GM23338 (cell line): ENCODE data around the gene ALPG. TPM values are rescaled to one million over a fixed set of nuclear protein-coding genes. Genes with fewer than 3 reads are reported as not detected.
"Not testable (repeated sequence)": the region's sequence is repeated elsewhere in the genome, so short reads cannot be mapped to it uniquely, and the experiment has no call there.

Source experiments
- ATAC-seq: fragments of 200-7000 bp; cut with Tn5 transposase; 3 replicates; pipeline ENCODE4 v1.9.1; 2020
- DNase-seq: peaks from one replicate; pipeline ENCODE4 v3.0.0-alpha.2; 2015; ENCODE audit warnings: low spot score
- H2AFZ ChIP-seq: fragments of 200-600 bp; sonication (generic); 2 replicates; pipeline ENCODE4 v1.8.0; 2016; ENCODE audit warnings: antibody characterized with exemption, mild to moderate bottlenecking, moderate library complexity
- H3F3A ChIP-seq: fragments of 200-600 bp; sonication (generic); replicated peaks from 2 replicates; pipeline ENCODE4 v1.8.0; 2017; ENCODE audit warnings: antibody characterized with exemption, mixed run types, low read depth
- H3K27ac ChIP-seq: fragments of 200-600 bp; sonication (generic); 2 replicates; pipeline ENCODE4 v1.6.1; 2016; ENCODE audit warnings: low read depth
- H3K27me3 ChIP-seq: fragments of 200-600 bp; sonication (generic); 2 replicates; pipeline ENCODE4 v1.8.0; 2016; ENCODE audit warnings: mild to moderate bottlenecking, mixed run types, moderate library complexity; ENCODE audit not compliant: insufficient read depth
- H3K36me3 ChIP-seq: fragments of 200-600 bp; sonication (generic); 2 replicates; pipeline ENCODE4 v1.8.0; 2016; ENCODE audit warnings: mild to moderate bottlenecking; ENCODE audit not compliant: insufficient read depth
- H3K4me1 ChIP-seq: fragments of 200-600 bp; sonication (generic); 2 replicates; pipeline ENCODE4 v1.8.0; 2016; ENCODE audit warnings: mild to moderate bottlenecking, moderate library complexity; ENCODE audit not compliant: insufficient read depth
- H3K4me2 ChIP-seq: fragments of 200-600 bp; sonication (generic); 2 replicates; pipeline ENCODE4 v1.7.1; 2017; ENCODE audit warnings: mixed run types
- H3K4me3 ChIP-seq: fragments of 200-600 bp; sonication (generic); 2 replicates; pipeline ENCODE4 v1.6.1; 2016; ENCODE audit warnings: mixed run types
- H3K79me2 ChIP-seq: fragments of 200-600 bp; sonication (generic); replicated peaks from 2 replicates; pipeline ENCODE4 v1.8.0; 2017; ENCODE audit warnings: mild to moderate bottlenecking; ENCODE audit not compliant: insufficient read depth
- H3K9me2 ChIP-seq: fragments of 200-600 bp; sonication (generic); 2 replicates; pipeline ENCODE4 v1.8.0; 2017; ENCODE audit not compliant: insufficient read depth
- H4K20me1 ChIP-seq: fragments of 200-600 bp; sonication (generic); replicated peaks from 2 replicates; pipeline ENCODE4 v1.8.0; 2017; ENCODE audit warnings: mild to moderate bottlenecking; ENCODE audit not compliant: insufficient read depth
- H3K27ac Mint-ChIP-seq: 2 replicates; pipeline ENCODE4 v1.8.0; 2020; ENCODE audit warnings: inconsistent platforms, mild to moderate bottlenecking, moderate library complexity, mixed read lengths
- H3K27me3 Mint-ChIP-seq: 3 replicates; pipeline ENCODE4 v1.8.0; 2022; ENCODE audit warnings: low read depth, mild to moderate bottlenecking, moderate library complexity, mixed read lengths, inconsistent platforms; ENCODE audit not compliant: insufficient read depth, poor library complexity
- H3K36me3 Mint-ChIP-seq: 3 replicates; pipeline ENCODE4 v1.8.0; 2021; ENCODE audit warnings: low read depth, mild to moderate bottlenecking, inconsistent platforms, moderate library complexity, mixed read lengths
- H3K4me1 Mint-ChIP-seq: 3 replicates; pipeline ENCODE4 v1.8.0; 2020; ENCODE audit warnings: mild to moderate bottlenecking, inconsistent platforms, mixed read lengths
- H3K4me3 Mint-ChIP-seq: 3 replicates; pipeline ENCODE4 v1.8.0; 2021; ENCODE audit warnings: moderate library complexity, mild to moderate bottlenecking, inconsistent platforms, mixed read lengths
- H3K9me3 Mint-ChIP-seq: 3 replicates; pipeline ENCODE4 v1.8.0; 2020; ENCODE audit warnings: moderate library complexity, mild to moderate bottlenecking, inconsistent platforms, mixed read lengths
- CREB1 ChIP-seq: fragments of 250-450 bp; sonication (Bioruptor Pico); IDR thresholded peaks from 2 replicates; pipeline ENCODE4 v1.5.0; 2020; ENCODE audit warnings: low read depth, mild to moderate bottlenecking, moderate library complexity
- EZH2 ChIP-seq: fragments of 200-600 bp; sonication (generic); IDR thresholded peaks from one replicate; pipeline ENCODE4 v1.8.0; 2017; ENCODE audit warnings: antibody characterized with exemption, mild to moderate bottlenecking, low read depth; ENCODE audit not compliant: unreplicated experiment
- JUNB ChIP-seq: IDR thresholded peaks from one replicate; pipeline ENCODE4 v1.6.1; 2016; ENCODE audit warnings: antibody characterized with exemption; ENCODE audit not compliant: unreplicated experiment
- NANOG ChIP-seq: IDR thresholded peaks from 2 replicates; pipeline ENCODE4 v1.6.1; 2016; ENCODE audit warnings: antibody characterized with exemption, borderline replicate concordance
- STAT1 ChIP-seq: IDR thresholded peaks from one replicate; pipeline ENCODE4 v1.6.1; 2016; ENCODE audit warnings: antibody characterized with exemption; ENCODE audit not compliant: unreplicated experiment
- polyA plus RNA-seq: library from polyadenylated mRNA; unstranded; fragments of >200 nt; fragmentation: Nextera tagmentation; extraction: Ambion mirVana; gene quantifications from 2 replicates; pipeline ENCODE4 v1.2.1, GENCODE V29; 2016
- total RNA-seq: library from RNA; depleted of rRNA; stranded (reverse); fragments of >200 nt; shearing (Covaris generic); gene quantifications from 2 replicates; pipeline ENCODE4 v1.2.3, GENCODE V29; 2014
- TF ChIP-seq, protein P1 (sequence below): IDR thresholded peaks from one replicate; pipeline ENCODE4 v1.6.1; 2018; ENCODE audit warnings: antibody characterized with exemption; ENCODE audit not compliant: unreplicated experiment
- TF ChIP-seq, protein P2 (sequence below), 2 experiments: fragments of 200-600 bp in 1 of 2; sonication (generic) in 1 of 2; conservative IDR thresholded peaks; 2 replicates each; pipeline versions ENCODE4 v1.5.1 to v1.6.1; 2016 to 2017; ENCODE audit warnings: antibody characterized with exemption in 2 of 2, low read depth in 2 of 2, mild to moderate bottlenecking in 2 of 2, moderate library complexity in 1 of 2

ALPG gene
- total and polyA plus RNA-seq, 2 experiments from 2014 or later: 0.89 to 2.5 TPM

DNA sequence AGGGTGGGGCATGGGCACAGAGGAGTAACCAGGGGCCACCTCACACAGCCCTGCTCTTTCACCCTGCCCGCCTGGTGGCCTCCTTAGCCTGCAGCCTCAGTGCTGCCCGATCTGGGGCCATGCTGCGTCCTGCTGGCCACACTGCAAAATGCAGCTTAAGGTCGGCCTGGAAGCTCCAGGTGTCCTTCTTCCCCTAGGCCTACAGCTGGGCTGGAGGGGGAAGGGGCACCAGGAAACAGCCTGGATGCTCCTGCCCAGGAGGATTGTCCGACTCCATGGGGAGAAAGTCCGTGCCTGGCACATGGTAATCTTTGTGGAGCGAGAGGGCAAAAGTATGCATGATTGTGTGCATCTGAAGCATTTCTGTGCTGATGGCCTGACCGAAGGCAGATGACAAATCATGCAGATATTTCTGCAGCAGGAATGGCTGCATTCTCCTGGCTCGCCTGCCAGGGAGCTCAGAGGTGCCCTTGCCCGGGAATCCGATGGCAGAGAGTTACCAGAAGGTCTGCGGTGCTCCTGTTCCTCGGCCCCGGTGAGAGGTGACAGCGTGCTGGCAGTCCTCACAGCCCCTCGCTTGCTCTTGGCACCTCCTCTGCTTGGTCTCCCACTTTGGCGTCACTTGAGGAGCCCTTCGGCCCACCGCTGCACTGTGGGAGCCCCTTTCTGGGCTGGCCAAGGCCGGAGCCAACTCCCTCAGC is 40.9 kb upstream of the ALPG start:
- no peaks in the 10 kb centered on the region for H3K36me3 ChIP-seq

DNA sequence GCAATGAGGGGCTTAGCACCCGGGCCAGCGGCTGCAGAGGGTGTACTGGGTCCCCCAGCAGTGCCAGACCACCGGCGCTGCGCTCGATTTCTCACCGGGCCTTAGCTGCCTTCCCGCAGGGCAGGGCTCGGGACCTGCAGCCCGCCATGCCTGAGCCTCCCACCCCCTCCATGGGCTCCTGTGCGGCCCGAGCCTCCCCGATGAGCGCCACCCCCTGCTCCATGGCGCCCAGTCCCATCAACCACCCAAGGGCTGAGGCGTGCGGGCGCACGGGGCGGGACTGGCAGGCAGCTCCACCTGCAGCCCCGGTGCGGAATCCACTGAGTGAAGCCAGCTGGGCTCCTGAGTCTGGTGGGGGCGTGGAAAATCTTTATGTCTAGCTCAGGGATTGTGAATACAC is 40.2 kb upstream of the ALPG start:
- not testable (repeated sequence) for H3K27me3 Mint-ChIP-seq, H3K9me2 ChIP-seq, H3K9me3 Mint-ChIP-seq, H4K20me1 ChIP-seq, H3K27ac ChIP-seq, H3K4me1 ChIP-seq, H3K4me3 ChIP-seq, H3K27me3 ChIP-seq, H3K4me2 ChIP-seq, ATAC-seq, H3K36me3 ChIP-seq, H3K36me3 Mint-ChIP-seq, H3K79me2 ChIP-seq, H3K27ac Mint-ChIP-seq, DNase-seq, H3F3A ChIP-seq, H2AFZ ChIP-seq, H3K4me3 Mint-ChIP-seq
- H3K4me1 Mint-ChIP-seq: peaks cover 32% of the 10 kb centered on the region

More for the DNA sequence above, 40.9 kb upstream of the ALPG start:
- Mint-ChIP-seq H3K4me3 (no peak overlapping the region), H3K36me3 (no peaks in the 10 kb centered on the region), H3K9me3 (peaks cover 3% of the 10 kb centered on the region; the same call in 2 of the 3 replicates), H3K27ac (no peak overlapping the region), H3K27me3 (peaks cover 7% of the 10 kb centered on the region), H3K4me1 (peaks cover 32% of the 10 kb centered on the region)
- H3K9me2 ChIP-seq: no peaks in the 10 kb centered on the region
- no peak overlapping the region for H2AFZ ChIP-seq
- H3K4me3 ChIP-seq: no peak overlapping the region
- no peak overlapping the region for H3K4me2 ChIP-seq
- no peak overlapping the region for H3K27ac ChIP-seq
- ATAC-seq (peak; percentile 67), DNase-seq (peak; percentile 75)
- H3K4me1 ChIP-seq: no peaks in the 10 kb centered on the region; the same call in 1 of the 2 replicates
- no peaks in the 10 kb centered on the region for H3K27me3 ChIP-seq
- no peaks in the 10 kb centered on the region for H3F3A ChIP-seq
- H4K20me1 ChIP-seq: no peaks in the 10 kb centered on the region
- TF ChIP-seq, protein P1, sequence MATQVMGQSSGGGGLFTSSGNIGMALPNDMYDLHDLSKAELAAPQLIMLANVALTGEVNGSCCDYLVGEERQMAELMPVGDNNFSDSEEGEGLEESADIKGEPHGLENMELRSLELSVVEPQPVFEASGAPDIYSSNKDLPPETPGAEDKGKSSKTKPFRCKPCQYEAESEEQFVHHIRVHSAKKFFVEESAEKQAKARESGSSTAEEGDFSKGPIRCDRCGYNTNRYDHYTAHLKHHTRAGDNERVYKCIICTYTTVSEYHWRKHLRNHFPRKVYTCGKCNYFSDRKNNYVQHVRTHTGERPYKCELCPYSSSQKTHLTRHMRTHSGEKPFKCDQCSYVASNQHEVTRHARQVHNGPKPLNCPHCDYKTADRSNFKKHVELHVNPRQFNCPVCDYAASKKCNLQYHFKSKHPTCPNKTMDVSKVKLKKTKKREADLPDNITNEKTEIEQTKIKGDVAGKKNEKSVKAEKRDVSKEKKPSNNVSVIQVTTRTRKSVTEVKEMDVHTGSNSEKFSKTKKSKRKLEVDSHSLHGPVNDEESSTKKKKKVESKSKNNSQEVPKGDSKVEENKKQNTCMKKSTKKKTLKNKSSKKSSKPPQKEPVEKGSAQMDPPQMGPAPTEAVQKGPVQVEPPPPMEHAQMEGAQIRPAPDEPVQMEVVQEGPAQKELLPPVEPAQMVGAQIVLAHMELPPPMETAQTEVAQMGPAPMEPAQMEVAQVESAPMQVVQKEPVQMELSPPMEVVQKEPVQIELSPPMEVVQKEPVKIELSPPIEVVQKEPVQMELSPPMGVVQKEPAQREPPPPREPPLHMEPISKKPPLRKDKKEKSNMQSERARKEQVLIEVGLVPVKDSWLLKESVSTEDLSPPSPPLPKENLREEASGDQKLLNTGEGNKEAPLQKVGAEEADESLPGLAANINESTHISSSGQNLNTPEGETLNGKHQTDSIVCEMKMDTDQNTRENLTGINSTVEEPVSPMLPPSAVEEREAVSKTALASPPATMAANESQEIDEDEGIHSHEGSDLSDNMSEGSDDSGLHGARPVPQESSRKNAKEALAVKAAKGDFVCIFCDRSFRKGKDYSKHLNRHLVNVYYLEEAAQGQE: no peak
- TF ChIP-seq, protein P2, sequence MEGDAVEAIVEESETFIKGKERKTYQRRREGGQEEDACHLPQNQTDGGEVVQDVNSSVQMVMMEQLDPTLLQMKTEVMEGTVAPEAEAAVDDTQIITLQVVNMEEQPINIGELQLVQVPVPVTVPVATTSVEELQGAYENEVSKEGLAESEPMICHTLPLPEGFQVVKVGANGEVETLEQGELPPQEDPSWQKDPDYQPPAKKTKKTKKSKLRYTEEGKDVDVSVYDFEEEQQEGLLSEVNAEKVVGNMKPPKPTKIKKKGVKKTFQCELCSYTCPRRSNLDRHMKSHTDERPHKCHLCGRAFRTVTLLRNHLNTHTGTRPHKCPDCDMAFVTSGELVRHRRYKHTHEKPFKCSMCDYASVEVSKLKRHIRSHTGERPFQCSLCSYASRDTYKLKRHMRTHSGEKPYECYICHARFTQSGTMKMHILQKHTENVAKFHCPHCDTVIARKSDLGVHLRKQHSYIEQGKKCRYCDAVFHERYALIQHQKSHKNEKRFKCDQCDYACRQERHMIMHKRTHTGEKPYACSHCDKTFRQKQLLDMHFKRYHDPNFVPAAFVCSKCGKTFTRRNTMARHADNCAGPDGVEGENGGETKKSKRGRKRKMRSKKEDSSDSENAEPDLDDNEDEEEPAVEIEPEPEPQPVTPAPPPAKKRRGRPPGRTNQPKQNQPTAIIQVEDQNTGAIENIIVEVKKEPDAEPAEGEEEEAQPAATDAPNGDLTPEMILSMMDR (conservative IDR thresholded peaks at IDR 0.05; ENCODE audit: low read depth in 2 of 2): peak; percentile 56 to 77
- H3K79me2 ChIP-seq: no peaks in the 10 kb centered on the region

DNA sequence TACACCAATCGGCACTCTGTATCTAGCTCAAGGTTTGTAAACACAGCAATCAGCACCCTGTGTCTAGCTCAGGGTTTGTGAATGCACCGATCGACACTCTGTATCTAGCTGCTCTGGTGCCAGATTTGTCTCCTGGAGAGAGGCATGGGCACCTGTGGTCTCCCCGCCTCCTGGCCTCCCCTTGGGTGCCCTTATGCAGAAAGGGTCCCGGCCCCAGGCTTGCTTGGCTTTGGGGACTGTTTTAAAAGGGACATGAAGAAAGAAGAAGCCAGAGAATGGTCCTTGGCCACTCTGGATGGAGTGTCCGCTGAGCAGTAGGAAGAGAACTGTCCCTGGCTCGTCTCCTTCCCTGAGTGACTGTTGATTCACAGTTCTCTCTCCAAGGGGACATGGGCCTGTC is 39.6 kb upstream of the ALPG start:
- Mint-ChIP-seq H3K36me3 (no peaks in the 10 kb centered on the region), H3K27me3 (peaks cover 7% of the 10 kb centered on the region), H3K4me3 (no peak overlapping the region), H3K27ac (no peak overlapping the region; the same call in 1 of the 2 replicates), H3K4me1 (peaks cover 30% of the 10 kb centered on the region), H3K9me3 (peaks cover under 1% of the 10 kb centered on the region; the same call in 2 of the 3 replicates)
- Histone ChIP-seq H3K27me3 (no peaks in the 10 kb centered on the region), H3K79me2 (no peaks in the 10 kb centered on the region), H3F3A (no peaks in the 10 kb centered on the region), H3K36me3 (no peaks in the 10 kb centered on the region), H3K4me2 (no peak overlapping the region), H4K20me1 (no peaks in the 10 kb centered on the region), H3K9me2 (no peaks in the 10 kb centered on the region), H3K4me3 (no peak overlapping the region), H3K4me1 (no peaks in the 10 kb centered on the region; the same call in 1 of the 2 replicates), H3K27ac (no peak overlapping the region), H2AFZ (no peak overlapping the region)
- DNase-seq: no peak
- no peak for ATAC-seq
- TF ChIP-seq, protein P2 (conservative IDR thresholded peaks at IDR 0.05; ENCODE audit: low read depth in 2 of 2): no peak
- TF ChIP-seq STAT1 (no peak), JUNB (no peak), CREB1 (CRISPR knock-in tag) (no peak), EZH2 (no peak), NANOG (no peak)
